ENCODE data around the gene RPS6KA2.

GRCh38 chr6:166529586-166529985, 97.5 kb downstream of the RPS6KA2 start:
- TF ChIP-seq CTCF (conservative IDR thresholded peaks at IDR 0.05) = no peak
- no peak for TF ChIP-seq ZFX (IDR thresholded peaks at IDR 0.05)

All from C4-2B (cell line).